Measurements from ENCODE around the gene ATRIP.

DNA sequence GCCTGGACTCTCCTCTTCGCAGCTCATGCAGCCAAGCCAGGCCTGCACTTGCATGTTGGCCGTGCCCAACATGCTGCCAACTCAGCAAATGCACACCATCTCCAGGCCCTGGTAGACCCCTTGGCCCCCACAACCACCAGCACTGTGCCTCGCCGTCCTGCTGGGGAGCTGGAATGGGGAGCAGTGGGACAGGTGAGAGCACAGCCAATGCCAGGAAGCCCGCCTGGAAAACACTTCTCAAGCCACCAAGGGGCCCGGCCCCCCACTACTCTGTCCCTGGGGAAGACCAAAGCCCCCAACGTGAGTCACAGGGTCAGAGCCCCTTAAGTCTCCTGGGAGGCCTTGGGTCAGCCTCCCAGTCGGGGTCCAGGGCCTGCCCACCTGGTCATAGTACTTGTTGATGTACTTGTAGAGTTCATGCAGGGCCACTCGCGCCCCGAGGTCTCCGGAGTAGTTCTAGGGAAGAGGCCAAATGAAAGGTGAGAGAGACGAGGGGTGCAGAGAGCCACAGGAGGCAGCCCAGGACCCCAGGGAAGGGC is 41.1 kb upstream of the ATRIP start:
- TF ChIP-seq, protein P1, sequence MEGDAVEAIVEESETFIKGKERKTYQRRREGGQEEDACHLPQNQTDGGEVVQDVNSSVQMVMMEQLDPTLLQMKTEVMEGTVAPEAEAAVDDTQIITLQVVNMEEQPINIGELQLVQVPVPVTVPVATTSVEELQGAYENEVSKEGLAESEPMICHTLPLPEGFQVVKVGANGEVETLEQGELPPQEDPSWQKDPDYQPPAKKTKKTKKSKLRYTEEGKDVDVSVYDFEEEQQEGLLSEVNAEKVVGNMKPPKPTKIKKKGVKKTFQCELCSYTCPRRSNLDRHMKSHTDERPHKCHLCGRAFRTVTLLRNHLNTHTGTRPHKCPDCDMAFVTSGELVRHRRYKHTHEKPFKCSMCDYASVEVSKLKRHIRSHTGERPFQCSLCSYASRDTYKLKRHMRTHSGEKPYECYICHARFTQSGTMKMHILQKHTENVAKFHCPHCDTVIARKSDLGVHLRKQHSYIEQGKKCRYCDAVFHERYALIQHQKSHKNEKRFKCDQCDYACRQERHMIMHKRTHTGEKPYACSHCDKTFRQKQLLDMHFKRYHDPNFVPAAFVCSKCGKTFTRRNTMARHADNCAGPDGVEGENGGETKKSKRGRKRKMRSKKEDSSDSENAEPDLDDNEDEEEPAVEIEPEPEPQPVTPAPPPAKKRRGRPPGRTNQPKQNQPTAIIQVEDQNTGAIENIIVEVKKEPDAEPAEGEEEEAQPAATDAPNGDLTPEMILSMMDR (IDR thresholded peaks at IDR 0.05; ENCODE audit: low read depth, low read length, missing input control), result no peak
- TF ChIP-seq, protein P2, sequence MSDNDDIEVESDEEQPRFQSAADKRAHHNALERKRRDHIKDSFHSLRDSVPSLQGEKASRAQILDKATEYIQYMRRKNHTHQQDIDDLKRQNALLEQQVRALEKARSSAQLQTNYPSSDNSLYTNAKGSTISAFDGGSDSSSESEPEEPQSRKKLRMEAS (IDR thresholded peaks at IDR 0.05), result no peak
- TF ChIP-seq, protein P3, sequence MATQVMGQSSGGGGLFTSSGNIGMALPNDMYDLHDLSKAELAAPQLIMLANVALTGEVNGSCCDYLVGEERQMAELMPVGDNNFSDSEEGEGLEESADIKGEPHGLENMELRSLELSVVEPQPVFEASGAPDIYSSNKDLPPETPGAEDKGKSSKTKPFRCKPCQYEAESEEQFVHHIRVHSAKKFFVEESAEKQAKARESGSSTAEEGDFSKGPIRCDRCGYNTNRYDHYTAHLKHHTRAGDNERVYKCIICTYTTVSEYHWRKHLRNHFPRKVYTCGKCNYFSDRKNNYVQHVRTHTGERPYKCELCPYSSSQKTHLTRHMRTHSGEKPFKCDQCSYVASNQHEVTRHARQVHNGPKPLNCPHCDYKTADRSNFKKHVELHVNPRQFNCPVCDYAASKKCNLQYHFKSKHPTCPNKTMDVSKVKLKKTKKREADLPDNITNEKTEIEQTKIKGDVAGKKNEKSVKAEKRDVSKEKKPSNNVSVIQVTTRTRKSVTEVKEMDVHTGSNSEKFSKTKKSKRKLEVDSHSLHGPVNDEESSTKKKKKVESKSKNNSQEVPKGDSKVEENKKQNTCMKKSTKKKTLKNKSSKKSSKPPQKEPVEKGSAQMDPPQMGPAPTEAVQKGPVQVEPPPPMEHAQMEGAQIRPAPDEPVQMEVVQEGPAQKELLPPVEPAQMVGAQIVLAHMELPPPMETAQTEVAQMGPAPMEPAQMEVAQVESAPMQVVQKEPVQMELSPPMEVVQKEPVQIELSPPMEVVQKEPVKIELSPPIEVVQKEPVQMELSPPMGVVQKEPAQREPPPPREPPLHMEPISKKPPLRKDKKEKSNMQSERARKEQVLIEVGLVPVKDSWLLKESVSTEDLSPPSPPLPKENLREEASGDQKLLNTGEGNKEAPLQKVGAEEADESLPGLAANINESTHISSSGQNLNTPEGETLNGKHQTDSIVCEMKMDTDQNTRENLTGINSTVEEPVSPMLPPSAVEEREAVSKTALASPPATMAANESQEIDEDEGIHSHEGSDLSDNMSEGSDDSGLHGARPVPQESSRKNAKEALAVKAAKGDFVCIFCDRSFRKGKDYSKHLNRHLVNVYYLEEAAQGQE (IDR thresholded peaks at IDR 0.05), result no peak
- TF ChIP-seq TAF1 (conservative IDR thresholded peaks at IDR 0.05) (no peak), GABPA (IDR thresholded peaks at IDR 0.05 in 1 of 2, conservative IDR thresholded peaks at IDR 0.05 in 1 of 2) (no peak)
- TF ChIP-seq, protein P4, sequence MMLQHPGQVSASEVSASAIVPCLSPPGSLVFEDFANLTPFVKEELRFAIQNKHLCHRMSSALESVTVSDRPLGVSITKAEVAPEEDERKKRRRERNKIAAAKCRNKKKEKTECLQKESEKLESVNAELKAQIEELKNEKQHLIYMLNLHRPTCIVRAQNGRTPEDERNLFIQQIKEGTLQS (IDR thresholded peaks at IDR 0.05), result no peak

All from liver (tissue), 3 donors.